Tibial nerve (tissue), 4 donors: ENCODE measurements around the gene LRRC75A.

Source experiments
- EP300 ChIP-seq, 2 donors: sonication (generic); formaldehyde crosslinking; IDR thresholded peaks; one replicate each; pipeline ENCODE4 v1.6.1; 2017; ENCODE audit warnings: antibody characterized with exemption in 2 of 2, mild to moderate bottlenecking in 1 of 2
- POLR2A ChIP-seq, 2 donors: fragments of 450-650 bp; IDR thresholded peaks; one replicate each; pipeline ENCODE4 v1.6.1; 2017; ENCODE audit warnings: antibody characterized with exemption in 2 of 2, mild to moderate bottlenecking in 2 of 2, moderate library complexity in 2 of 2
- TF ChIP-seq, protein P1 (sequence below), 5 experiments: fragments of 200-600 bp in 3 of 5; fragments of 450-650 bp in 2 of 5; sonication (generic) in 3 of 5; IDR thresholded peaks; one replicate each; pipeline ENCODE4 v1.5.1; 2016 to 2019; ENCODE audit warnings: antibody characterized with exemption in 5 of 5, mild to moderate bottlenecking in 3 of 5, moderate library complexity in 2 of 5

DNA sequence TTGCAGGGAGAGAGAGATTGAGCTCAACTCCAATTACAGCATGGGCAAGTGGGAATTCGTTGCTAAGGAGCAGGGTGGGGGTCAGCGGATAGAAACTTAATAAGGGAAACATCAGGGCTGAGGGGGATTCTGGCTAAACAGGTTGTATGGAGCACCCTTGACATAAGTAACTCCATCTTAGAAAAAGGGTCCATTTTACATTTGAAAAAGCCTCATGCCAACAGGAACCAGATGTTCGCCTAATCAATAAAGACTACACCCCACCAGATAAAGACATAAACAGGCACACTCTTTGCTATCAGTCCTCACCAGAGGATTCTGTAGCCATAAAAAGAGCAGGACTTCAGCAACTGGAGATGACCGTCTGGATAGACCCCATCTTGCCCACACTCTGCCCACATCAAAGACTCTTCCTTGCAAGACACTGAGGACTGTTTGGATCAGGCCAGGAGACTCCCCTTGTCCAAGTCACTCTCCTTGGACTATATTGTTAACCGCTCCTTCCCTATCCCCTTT is 1.6 kb upstream of the LRRC75A start:
- TF ChIP-seq, protein P1, sequence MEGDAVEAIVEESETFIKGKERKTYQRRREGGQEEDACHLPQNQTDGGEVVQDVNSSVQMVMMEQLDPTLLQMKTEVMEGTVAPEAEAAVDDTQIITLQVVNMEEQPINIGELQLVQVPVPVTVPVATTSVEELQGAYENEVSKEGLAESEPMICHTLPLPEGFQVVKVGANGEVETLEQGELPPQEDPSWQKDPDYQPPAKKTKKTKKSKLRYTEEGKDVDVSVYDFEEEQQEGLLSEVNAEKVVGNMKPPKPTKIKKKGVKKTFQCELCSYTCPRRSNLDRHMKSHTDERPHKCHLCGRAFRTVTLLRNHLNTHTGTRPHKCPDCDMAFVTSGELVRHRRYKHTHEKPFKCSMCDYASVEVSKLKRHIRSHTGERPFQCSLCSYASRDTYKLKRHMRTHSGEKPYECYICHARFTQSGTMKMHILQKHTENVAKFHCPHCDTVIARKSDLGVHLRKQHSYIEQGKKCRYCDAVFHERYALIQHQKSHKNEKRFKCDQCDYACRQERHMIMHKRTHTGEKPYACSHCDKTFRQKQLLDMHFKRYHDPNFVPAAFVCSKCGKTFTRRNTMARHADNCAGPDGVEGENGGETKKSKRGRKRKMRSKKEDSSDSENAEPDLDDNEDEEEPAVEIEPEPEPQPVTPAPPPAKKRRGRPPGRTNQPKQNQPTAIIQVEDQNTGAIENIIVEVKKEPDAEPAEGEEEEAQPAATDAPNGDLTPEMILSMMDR (IDR thresholded peaks at IDR 0.05): no peak
- no peak for TF ChIP-seq POLR2A (IDR thresholded peaks at IDR 0.05)
- no peak for TF ChIP-seq EP300 (IDR thresholded peaks at IDR 0.05)
